PC-3 (cell line): ENCODE data around the gene CEP128. TPM values are rescaled to one million over a fixed set of nuclear protein-coding genes. Genes with fewer than 3 reads are reported as not detected.

Source experiments
- ATAC-seq: fragments of 200-7000 bp; cut with Tn5 transposase; 2 replicates; pipeline ENCODE4 v1.9.1; 2020; ENCODE audit warnings: mild to moderate bottlenecking, moderate library complexity
- BruUV-seq: library from RNA; stranded (reverse); fragments of 400-500 nt; replicated peaks from 2 replicates; lab custom pipeline; 2021; lab: Mats Ljungman, UMichigan
- CTCF ChIA-PET: fragments of 300-600 bp; sonication (Branson Sonifier 250); formaldehyde crosslinking; loops from one replicate; lab custom pipeline; 2022; ENCODE audit warnings: antibody characterized with exemption; lab: Charles Lee
- POLR2A ChIA-PET: fragments of 300-600 bp; sonication (Branson Sonifier 250); formaldehyde crosslinking; loops from one replicate; lab custom pipeline; 2022; ENCODE audit warnings: antibody characterized with exemption; ENCODE audit not compliant: unreplicated experiment; lab: Charles Lee
- DNase-seq: peaks from one replicate; pipeline ENCODE4 v3.0.0-alpha.2; 2015
- H2AFZ ChIP-seq: fragments of 300-600 bp; sonication (generic); 2 replicates; pipeline ENCODE4 v1.6.0; 2016; ENCODE audit warnings: antibody characterized with exemption, low read length
- H3F3A ChIP-seq: fragments of 300-600 bp; sonication (generic); one replicate; pipeline ENCODE4 v1.6.0; 2017; ENCODE audit warnings: antibody characterized with exemption, low read length, control low read depth, mild to moderate bottlenecking; ENCODE audit not compliant: unreplicated experiment
- H3K27ac ChIP-seq: fragments of 300-600 bp; sonication (generic); 2 replicates; pipeline ENCODE4 v1.5.1; 2016; ENCODE audit warnings: mild to moderate bottlenecking, low read length
- H3K27me3 ChIP-seq: fragments of 300-600 bp; sonication (generic); 2 replicates; pipeline ENCODE4 v1.6.1; 2016; ENCODE audit warnings: low read length, mixed read lengths
- H3K36me3 ChIP-seq: fragments of 300-600 bp; sonication (generic); 2 replicates; pipeline ENCODE4 v1.6.1; 2016; ENCODE audit warnings: low read depth, mixed run types, low read length, mixed read lengths
- H3K4me1 ChIP-seq: fragments of 300-600 bp; sonication (generic); 2 replicates; pipeline ENCODE4 v1.5.1; 2016; ENCODE audit warnings: low read length; ENCODE audit not compliant: insufficient read depth
- H3K4me2 ChIP-seq: fragments of 300-600 bp; sonication (generic); 2 replicates; pipeline ENCODE4 v1.6.0; 2016; ENCODE audit warnings: low read length
- H3K4me3 ChIP-seq: fragments of 300-600 bp; sonication (generic); 2 replicates; pipeline ENCODE4 v1.5.1; 2016; ENCODE audit warnings: mild to moderate bottlenecking, low read length, mixed read lengths
- H3K79me2 ChIP-seq: fragments of 300-600 bp; sonication (generic); 2 replicates; pipeline ENCODE4 v1.6.1; 2017; ENCODE audit warnings: low read length, mixed read lengths
- H3K9ac ChIP-seq: fragments of 300-600 bp; sonication (generic); 2 replicates; pipeline ENCODE4 v1.6.0; 2016; ENCODE audit warnings: mild to moderate bottlenecking, low read length
- H3K9me2 ChIP-seq: fragments of 300-600 bp; sonication (generic); replicated peaks from 2 replicates; pipeline ENCODE4 v1.6.1; 2016; ENCODE audit warnings: mixed run types, low read length, mixed read lengths
- H3K9me3 ChIP-seq: fragments of 300-600 bp; sonication (generic); 2 replicates; pipeline ENCODE4 v1.6.1; 2016; ENCODE audit warnings: low read length, mixed read lengths
- H4K20me1 ChIP-seq: fragments of 300-600 bp; sonication (generic); 2 replicates; pipeline ENCODE4 v1.6.1; 2016; ENCODE audit warnings: low read length, mixed read lengths
- CTCF ChIP-seq: fragments of 300-600 bp; sonication (generic); conservative IDR thresholded peaks from 2 replicates; pipeline ENCODE4 v1.5.1; 2017; ENCODE audit warnings: antibody characterized with exemption, low read depth, mild to moderate bottlenecking, low read length
- EZH2 ChIP-seq: fragments of 300-600 bp; sonication (generic); IDR thresholded peaks from one replicate; pipeline ENCODE4 v1.6.1; 2017; ENCODE audit warnings: antibody characterized with exemption, mild to moderate bottlenecking, low read length; ENCODE audit not compliant: unreplicated experiment
- EZH2phosphoT487 ChIP-seq: fragments of 300-600 bp; sonication (generic); IDR thresholded peaks from 2 replicates; pipeline ENCODE4 v1.6.1; 2018; ENCODE audit warnings: mild to moderate bottlenecking, antibody characterized with exemption, low read length, borderline replicate concordance
- intact Hi-C: fragments of 100-400 bp; cut with micrococcal nuclease; formaldehyde crosslinking; loops from 2 replicates; pipeline ENCODE4 v1.9.0; 2023
- total RNA-seq: library from RNA; depleted of rRNA; stranded (reverse); fragments of >200 nt; gene quantifications from 2 replicates; pipeline ENCODE4 v1.2.3, GENCODE V29; 2014

CEP128 gene
- total RNA-seq, 1 experiment from 2014 or later: 11.6 TPM

- H3K79me2 ChIP-seq: no peaks in the 10 kb centered on the region
- ATAC-seq: no peak
- peaks cover 34% of the 10 kb centered on the region for H3K4me1 ChIP-seq
- H3K4me2 ChIP-seq: 0 out of 2 replicates have a peak overlapping the region, but pooled peaks have one; percentile 4
- intact Hi-C loops: no loop called here
- CTCF ChIA-PET: no interaction called here
- no peaks in the 10 kb centered on the region for H3K27me3 ChIP-seq
- no peaks in the 10 kb centered on the region for H3K9me3 ChIP-seq
- POLR2A ChIA-PET: no interaction called here
- no peak overlapping the region for H2AFZ ChIP-seq
- no peaks in the 10 kb centered on the region for H3K36me3 ChIP-seq
- no peak overlapping the region for H3K4me3 ChIP-seq
- no peak overlapping the region for H3K9ac ChIP-seq
- no peak for TF ChIP-seq EZH2phosphoT487
- H3K9me2 ChIP-seq: no peaks in the 10 kb centered on the region
- no TSS peak for BruUV-seq
- H3K27ac ChIP-seq: no peak overlapping the region
- DNase-seq: peak; percentile 79
- no peaks in the 10 kb centered on the region for H4K20me1 ChIP-seq
- H3F3A ChIP-seq: peaks cover 9% of the 10 kb centered on the region
Measured at GRCh38 chr14:80634106-80634758, 307.3 kb downstream of the CEP128 start.

GRCh38 chr14:80629606-80630005, 311.9 kb downstream of the CEP128 start:
- H3K4me2 ChIP-seq: no peak overlapping the region
- intact Hi-C loops: no loop called here
- no peaks in the 10 kb centered on the region for H3K9me3 ChIP-seq
- ChIA-PET CTCF (no interaction called here), POLR2A (no interaction called here)
- H3K27ac ChIP-seq: no peak overlapping the region
- no peaks in the 10 kb centered on the region for H4K20me1 ChIP-seq
- H3K4me1 ChIP-seq: peaks cover 11% of the 10 kb centered on the region
- no peaks in the 10 kb centered on the region for H3K9me2 ChIP-seq
- H2AFZ ChIP-seq: no peak overlapping the region
- peaks cover 6% of the 10 kb centered on the region; the same call in 1 of the 2 replicates for H3K36me3 ChIP-seq
- ATAC-seq: no peak
- no peaks in the 10 kb centered on the region for H3F3A ChIP-seq
- H3K9ac ChIP-seq: no peak overlapping the region
- no peaks in the 10 kb centered on the region for H3K79me2 ChIP-seq
- no peak for DNase-seq
- no peak for TF ChIP-seq EZH2phosphoT487
- TF ChIP-seq CTCF: no peak
- no peak for TF ChIP-seq EZH2
- no peaks in the 10 kb centered on the region for H3K27me3 ChIP-seq
- H3K4me3 ChIP-seq: no peak overlapping the region
- BruUV-seq: no TSS peak

- Histone ChIP-seq H3K79me2 (no peaks in the 10 kb centered on the region), H2AFZ (no peak overlapping the region), H3K4me1 (peaks cover under 1% of the 10 kb centered on the region), H3K9me2 (no peaks in the 10 kb centered on the region), H3K9ac (no peak overlapping the region), H3K27ac (no peak overlapping the region), H3K4me3 (no peak overlapping the region), H3F3A (no peaks in the 10 kb centered on the region), H3K27me3 (no peaks in the 10 kb centered on the region), H3K9me3 (no peaks in the 10 kb centered on the region), H4K20me1 (no peaks in the 10 kb centered on the region), H3K36me3 (peaks cover 6% of the 10 kb centered on the region; the same call in 1 of the 2 replicates), H3K4me2 (no peak overlapping the region)
- ATAC-seq (no peak), DNase-seq (no peak)
- intact Hi-C loops: no loop called here
- POLR2A ChIA-PET: no interaction called here
- no peak for TF ChIP-seq EZH2phosphoT487
- TF ChIP-seq CTCF: no peak
- TF ChIP-seq EZH2: no peak
- CTCF ChIA-PET: no interaction called here
- BruUV-seq: no TSS peak
Measured at GRCh38 chr14:80628547-80628946, 313.0 kb downstream of the CEP128 start.
